HTR-8/SVneo (cell line): ENCODE measurements around the gene PHLPP1.

Experiments
- DNase-seq: peaks from one replicate; pipeline ENCODE4 v3.0.0; 2011; ENCODE audit warnings: low spot score, mixed read lengths; ENCODE audit not compliant: insufficient read length
- FAIRE-seq: peaks from 2 replicates; lab custom pipeline; 2011; peaks lifted over from hg19 to GRCh38; lab: Jason Lieb, UNC

Gene PHLPP1

DNA sequence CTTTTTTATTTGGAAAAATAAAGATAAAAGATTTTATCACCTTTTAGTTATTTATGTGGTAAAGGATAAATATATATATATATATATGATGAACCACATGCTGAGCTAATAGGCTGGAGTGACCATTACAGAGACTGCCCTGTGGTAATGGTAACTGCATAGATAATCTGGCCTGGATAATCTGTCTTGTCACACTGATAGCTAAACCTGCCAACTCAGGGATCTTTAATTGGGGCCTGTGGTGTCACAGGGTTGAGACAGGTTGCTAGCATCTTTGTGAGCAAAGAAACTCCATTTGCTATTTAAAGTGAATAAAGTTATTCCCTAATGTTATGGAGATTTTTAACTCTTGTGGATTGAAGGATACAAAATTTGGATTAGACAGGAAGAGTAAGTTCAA, 203.0 kb downstream of the PHLPP1 start:
- no peak for DNase-seq
- FAIRE-seq: no peak

DNA sequence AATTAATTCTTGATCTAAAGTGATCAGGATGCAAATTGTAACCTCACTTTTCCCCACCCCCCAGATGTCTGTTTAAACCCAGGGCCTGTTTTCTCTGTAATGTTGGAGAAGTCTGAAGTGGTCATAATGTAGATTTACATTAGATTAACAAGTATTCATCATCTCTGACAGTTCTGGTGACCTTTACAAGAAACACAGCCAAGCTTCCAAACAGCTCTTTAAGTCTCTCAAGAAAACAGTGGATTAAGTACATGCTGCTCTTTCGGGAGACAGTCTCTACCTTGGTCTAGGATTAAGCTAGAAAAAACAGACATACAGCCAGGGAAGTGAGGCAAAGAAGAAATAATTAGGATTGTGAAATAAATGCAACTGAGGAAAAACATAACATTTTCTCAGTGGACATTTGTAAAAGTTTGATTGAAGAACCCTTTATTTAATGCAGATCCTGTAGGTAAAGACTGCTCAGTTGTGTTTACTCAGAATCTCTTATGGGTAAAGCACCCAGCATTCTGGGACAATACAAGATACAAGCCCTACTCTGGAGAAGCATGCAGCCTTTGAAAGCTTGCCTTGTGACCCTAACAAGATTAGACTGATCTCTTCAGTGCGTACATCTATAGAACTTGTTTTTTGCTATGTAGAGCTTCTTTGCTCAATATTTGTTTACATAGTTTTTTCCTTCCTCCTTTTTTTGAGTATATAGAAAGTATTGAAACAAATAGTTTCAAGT, 203.9 kb downstream of the PHLPP1 start:
- FAIRE-seq: no peak
- DNase-seq: no peak

DNA sequence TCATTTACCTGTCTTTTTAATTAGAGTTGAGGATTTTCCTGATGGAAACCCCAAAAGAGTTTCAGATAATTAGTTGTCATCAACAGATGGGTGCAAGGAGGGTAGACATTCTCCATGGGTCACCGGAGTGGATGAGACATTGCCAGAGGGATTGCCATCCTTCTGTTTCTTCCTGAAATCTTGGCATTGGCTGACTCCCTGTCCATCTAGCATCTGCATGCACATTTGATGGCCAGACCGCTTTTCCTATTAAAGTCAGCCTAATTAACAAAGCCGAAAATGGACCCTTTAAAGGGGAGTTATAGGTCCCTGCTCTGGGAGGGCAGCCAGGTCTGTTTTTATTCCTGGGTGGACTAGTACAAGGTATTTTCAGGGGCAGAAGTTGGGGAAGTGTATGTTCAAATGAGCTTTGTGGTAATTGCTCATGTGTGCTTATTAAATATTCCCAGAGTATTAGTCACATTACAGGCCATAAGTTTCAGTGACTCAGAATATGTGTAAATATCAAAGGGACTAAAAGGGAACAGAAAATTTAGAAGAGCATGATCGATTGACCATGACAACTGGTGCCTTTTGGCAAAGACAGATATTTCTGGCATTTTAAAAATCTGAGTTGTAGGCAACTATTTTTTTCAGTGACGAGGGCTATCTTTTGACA, 209.8 kb downstream of the PHLPP1 start:
- DNase-seq: no peak
- FAIRE-seq: no peak

DNA sequence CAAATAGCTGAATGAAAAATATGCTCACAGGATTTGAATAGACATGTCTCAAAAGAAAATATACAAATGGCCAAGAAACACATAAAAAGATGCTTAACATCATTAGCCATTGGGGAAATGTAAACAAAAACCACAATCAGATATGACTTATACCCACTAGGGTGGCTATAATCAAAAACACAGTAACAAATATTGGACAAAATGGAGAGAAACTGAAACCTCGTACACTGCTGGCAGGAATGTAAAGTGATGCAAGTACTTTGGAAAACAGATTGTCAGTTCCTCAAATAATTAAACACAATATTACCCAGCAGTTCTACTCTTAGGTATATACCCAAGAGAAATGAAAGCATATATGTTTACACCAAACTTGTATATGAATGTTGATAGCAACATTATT, 213.0 kb downstream of the PHLPP1 start:
- no peak for FAIRE-seq
- no peak for DNase-seq

DNA sequence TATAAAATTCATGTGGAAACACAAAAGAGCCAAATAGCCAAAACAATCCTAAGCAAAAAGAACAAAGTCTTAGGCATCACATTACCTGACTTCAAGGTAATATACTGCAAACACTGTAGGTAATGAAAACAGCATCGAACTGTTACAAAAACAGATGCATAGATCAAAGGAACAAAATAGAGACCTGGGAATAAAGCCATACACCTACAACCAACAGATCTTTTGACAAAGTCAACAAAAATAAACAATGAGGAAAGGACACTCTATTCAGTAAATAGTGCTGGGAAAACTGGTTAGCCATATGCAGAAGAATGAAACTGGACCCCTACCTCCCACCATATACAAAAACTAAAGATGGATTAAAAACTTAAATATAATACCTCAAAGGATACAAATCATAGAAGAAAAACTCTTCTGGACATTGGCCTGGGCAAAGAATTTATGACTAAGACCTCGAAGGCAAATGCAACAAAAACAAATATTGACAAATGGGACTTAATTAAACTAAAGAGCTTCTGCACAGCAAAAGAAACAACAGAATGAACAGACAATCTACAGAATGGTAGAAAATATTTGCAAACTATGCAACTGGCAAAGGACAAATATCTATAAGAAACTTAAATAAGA, 218.0 kb downstream of the PHLPP1 start:
- no peak for FAIRE-seq
- no peak for DNase-seq

DNA sequence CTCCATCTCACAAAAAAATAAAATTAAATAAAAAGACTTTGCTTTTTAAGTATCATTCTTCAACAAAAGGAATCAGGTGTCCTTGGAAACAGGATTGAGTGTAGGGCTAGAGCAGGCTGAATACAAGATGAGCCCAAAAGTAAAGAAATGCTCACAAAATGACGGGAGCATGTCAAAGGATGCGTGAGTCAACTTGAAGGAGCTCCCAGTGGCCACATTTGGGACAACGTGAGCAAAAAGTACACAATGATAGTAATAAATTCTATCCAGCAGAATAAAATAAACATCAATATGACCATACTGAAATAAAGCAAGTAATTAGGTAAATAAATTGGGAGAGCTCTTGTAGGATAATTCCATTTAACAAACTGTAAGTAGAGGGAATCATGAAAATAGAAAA, 220.7 kb downstream of the PHLPP1 start:
- DNase-seq (no peak), FAIRE-seq (no peak)

DNA sequence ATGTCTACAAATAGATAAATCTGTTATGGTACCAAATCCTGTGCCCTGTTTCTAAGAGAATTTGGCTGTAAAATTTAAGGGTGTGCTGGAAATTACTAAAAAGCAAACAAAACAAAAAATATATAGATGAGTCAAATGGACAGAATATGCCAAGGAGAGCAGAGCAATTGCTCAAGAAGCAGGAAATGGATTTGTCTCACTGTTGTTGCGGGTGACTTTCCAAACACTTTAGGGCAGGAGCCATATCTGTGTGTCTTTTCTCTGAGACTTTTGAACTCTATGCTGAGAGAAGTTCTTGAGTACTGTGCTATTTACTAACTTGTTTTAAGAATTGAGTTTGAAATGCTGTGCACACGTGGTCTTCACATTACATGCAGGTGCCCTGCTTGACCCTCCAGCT, 221.7 kb downstream of the PHLPP1 start:
- FAIRE-seq: no peak
- no peak for DNase-seq

DNA sequence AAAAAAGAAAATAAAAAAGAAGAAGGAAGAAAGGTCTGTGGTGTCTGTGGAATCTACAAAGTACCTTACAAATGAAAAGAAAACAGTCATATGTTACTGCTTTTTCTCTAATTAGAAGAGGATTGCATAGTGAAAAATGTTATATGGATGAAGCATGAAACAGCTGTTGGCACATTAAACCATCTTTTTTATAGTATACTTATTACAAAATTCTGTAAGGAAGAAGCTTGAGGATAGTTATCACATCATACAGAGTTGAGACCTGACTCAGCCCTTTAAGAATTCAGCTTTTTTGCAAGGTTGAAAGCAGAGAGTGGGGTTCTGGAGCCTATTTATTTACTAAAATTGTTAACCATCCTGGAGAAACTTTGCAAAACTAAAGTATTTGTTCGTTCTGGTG, 222.7 kb downstream of the PHLPP1 start:
- DNase-seq (no peak), FAIRE-seq (no peak)

DNA sequence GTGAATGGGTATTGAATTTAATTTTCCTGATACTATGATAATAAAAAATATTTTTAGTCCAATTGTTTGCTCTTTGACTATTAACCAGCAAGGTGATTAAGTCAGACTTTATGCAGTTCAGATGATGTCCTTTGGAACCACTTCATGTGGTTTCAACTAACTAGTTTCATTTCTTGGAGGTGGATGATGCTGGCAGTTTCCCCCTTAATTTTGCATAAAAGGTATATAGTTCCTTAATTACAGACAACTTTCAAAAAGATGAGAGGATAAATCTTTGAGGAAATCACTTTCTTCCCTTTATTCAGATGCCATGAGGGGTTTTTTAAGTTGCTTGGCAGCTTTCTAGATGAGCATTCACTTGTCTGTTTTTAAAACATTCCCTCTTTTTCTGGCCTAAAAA, 223.1 kb downstream of the PHLPP1 start:
- no peak for FAIRE-seq
- no peak for DNase-seq

DNA sequence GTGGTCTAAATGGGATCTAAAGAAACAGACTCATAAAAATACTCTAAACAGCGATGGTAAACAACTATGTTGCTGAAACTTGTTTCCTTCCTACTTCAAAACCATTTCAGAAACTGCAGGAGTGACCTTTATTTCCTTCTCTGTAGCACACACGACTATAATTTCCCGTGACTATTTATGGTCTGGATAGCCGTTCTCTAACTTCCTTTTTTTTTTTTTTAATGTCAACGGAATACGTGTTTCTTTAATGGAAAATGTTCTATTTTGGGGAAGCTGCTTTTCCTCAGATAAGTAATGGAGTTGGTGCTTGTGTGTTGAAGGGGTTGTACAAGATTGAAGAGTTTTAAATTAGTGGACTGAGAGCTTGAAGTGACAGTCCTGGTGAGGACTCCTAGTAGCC, 224.1 kb downstream of the PHLPP1 start:
- DNase-seq: no peak
- FAIRE-seq: no peak

DNA sequence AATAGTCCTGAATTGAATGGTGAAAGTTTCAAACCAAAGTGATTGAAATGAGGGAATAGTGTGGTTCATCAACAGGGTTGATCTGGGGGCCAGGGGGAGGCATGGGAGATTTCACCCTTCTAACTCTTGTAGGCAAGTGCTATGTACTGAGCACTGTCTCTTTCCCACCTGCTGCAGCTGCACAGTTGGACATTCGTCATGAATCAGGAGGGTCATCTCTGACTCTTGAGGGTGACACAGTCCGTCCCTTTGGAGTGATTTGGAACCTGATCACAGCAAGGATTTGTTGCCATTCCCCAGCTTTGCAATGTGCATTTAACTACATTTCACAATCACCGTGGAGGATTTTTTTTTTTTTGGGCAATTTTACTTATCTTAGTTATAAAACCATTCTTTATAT, 224.6 kb downstream of the PHLPP1 start:
- DNase-seq (no peak), FAIRE-seq (no peak)

DNA sequence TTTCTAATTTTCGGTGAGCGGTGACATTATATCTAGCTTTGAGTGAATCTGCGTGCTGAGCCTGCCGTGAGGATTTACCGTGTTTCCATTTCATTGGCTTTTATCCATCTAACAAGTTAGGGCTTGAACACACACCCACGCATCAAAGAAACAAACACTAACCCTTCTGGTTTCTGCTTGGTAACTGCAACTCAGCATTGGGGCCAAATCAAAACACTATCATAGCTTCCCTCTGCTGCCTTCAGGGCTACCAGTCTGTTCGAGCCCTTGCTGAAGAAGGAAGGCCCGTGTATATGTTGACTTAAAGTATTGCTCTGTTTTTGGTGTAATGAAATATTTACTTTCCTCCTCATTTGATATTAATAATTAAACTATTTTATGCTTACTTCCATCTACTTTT, 227.2 kb downstream of the PHLPP1 start:
- FAIRE-seq (no peak), DNase-seq (no peak)

DNA sequence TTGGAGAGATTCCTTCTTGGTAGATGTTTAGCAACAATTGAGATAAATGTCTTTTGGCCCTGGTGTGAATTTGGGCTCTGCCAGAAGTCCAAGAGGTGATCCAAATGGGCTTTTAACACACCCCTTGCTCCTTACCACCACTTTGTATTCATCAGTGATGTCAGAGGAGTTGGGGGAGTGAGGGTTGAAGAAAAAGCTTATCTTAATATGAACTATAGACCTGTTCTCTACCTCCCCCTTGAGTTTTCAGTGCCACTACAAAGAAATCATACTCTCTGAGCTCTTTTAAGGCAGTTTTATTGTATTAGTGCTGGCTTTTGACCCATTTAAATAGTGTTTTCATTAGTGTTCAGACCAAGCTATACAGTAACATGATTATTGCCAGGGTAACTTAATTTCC, 229.1 kb downstream of the PHLPP1 start:
- DNase-seq (no peak), FAIRE-seq (no peak)

DNA sequence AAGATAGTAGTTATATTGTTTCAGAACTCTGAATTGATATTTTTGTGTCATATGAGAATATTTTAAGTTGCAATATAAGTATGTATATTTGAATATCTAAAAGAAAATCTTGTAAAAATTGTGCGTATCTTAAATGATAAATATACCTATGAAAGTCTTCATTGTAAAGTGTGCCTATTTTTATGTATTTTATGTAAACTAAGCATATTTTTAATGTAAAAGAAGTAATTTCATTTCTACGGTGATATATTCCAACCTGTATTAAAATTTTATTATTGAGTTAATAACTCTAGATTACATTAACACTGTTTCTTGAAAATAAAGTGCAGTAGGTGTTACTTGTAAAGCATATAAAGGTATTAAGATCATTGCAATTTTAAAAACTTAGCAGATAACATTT, 233.4 kb downstream of the PHLPP1 start:
- FAIRE-seq: no peak

DNA sequence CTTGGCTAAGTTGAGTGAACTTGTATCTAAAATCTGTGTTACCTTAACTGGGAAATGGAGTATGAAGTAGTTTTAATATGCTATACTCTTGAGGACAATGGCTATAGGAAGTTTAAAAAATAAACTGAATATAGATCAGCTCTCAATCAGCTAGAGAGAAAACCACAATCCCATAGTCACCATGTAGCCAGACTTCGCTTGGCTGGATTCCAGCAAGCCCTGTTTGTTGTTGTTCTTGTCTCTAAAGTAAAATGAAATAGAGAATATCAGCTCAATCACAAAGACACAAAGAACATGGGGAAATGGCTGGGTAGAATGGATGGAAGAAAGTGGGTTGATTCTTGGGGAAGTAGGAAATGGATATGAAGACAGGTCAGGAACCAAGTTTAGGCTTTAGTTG, 234.9 kb downstream of the PHLPP1 start:
- FAIRE-seq (no peak), DNase-seq (no peak)

More for the DNA sequence above, 233.4 kb downstream of the PHLPP1 start:
- no peak for DNase-seq

DNA sequence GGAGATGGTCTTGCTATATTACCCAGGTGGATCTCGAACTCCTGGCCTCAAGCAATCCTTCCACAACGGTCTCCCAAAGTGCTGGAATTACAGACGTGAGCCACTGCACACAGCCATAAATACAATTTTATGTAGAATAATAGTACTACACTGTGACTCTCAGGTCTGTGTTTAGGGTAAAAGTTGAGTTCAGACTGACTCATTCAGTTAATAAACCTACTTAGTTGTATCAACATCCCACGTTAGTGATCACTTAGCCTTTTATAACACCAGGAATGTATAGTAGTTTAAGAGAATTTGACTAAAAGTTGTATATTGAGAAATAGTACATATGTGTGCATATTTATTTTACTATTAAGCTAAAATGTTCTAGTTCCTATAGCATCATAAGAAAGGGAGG, 237.5 kb downstream of the PHLPP1 start:
- FAIRE-seq: no peak
- no peak for DNase-seq

DNA sequence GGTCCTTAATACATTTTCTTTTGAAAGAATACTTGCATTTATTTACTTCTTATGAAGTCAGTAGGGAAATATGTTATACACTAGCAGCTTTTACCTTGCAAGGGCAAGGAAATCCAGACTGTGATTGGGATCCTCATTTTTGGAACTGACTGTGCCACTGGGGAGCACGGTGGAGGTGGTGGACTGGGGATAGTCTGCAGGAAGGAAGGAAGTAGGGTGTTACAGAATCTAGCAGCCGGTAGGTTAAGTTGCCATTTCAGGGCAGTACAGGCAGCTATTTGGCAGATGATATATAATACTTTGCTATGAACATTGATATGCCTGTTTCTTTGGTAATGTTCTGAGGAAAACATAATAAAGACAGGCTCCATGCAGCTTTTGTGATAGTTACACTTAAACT, 238.3 kb downstream of the PHLPP1 start:
- FAIRE-seq: no peak

DNA sequence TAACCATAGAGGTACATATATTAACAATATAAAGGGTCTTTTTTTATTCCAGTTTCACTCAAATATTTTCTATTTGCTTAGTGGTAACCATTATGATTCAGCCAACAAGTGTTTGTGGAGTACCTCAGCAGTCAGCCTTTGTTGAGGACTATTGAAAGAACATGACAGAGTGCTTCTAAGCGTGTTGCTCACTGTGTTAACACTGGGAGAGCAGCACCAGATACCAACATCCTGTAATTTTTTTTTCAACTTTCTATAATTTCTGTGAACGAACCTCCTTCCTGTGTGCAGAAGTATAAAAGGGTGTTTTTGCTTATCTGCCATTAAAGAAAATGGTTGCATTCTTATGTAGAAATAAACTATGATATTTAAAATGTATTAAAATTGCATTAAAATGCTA, 239.0 kb downstream of the PHLPP1 start:
- FAIRE-seq (no peak), DNase-seq (no peak)

More for the DNA sequence above, 238.3 kb downstream of the PHLPP1 start:
- DNase-seq: no peak

DNA sequence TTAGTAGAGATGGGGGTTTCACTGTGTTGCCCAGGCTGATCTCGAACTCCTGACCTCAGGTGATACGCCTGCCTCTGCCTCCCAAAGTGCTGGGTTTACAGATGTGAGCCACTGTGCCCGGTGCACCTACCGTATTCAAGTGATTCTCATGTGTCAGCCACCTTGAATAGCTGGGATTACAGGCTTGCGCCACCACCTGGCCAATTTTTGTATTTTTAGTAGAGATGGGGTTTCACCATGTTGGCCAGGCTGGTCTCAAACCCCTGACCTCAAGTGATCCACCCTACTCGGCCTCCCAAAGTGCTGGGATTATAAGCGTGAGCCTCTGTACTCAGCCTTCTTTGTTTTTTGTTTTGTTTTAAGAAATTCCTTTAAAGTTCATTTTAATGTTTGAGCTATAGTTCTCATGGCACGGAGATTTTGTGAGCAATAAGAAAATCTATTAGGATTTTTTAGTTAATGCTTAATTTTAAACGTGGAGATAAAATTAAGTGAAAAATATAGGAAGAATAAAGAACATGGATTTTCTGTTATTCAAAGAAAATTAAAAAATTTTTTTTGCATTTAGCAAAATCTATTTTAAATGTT, 242.6 kb downstream of the PHLPP1 start:
- FAIRE-seq (no peak), DNase-seq (no peak)

DNA sequence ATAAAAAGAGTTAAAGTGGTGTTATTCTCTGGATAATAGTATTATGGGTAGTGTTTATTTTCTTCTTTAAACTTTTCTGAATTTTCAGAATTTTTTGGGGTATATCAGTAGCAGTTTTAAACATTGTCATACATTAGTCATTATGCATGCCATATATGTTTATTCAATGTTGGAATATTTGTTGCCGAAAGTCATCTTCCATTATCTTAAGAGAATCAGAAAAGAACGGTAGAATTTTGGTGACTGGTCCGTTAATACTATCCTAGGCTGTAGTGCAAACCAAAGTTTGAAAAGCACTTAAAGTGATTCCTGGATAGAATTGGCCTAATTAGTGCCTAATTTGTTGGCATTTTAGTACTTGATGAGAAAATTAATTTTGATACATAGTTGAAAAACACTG, 244.1 kb downstream of the PHLPP1 start:
- DNase-seq (no peak), FAIRE-seq (no peak)

DNA sequence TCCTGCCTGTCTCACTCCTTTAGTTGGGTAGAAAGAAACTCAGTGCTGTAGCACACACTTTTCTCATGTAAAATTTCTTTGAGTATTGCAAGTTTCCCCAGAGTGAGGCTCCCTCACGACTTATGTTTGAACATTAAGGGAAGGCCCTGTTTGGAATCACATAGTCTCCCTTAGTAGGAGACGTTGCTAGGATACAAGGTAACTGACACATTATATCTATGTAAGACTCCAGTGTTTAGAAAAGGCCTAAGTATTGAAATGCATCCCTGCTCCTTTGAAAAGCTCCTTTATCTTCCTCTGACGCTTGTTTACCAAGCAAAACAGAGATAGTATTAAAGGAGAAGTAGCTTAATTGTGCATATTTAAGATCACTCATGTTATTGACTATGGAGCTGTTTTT, 248.2 kb downstream of the PHLPP1 start:
- no peak for DNase-seq
- no peak for FAIRE-seq
